Measurements from ENCODE around the gene TSPAN11. TPM values are rescaled to one million over a fixed set of nuclear protein-coding genes. Genes with fewer than 3 reads are reported as not detected.

Gene TSPAN11
- total RNA-seq, 1 donor from 2014 or later = 17.5 TPM

DNA sequence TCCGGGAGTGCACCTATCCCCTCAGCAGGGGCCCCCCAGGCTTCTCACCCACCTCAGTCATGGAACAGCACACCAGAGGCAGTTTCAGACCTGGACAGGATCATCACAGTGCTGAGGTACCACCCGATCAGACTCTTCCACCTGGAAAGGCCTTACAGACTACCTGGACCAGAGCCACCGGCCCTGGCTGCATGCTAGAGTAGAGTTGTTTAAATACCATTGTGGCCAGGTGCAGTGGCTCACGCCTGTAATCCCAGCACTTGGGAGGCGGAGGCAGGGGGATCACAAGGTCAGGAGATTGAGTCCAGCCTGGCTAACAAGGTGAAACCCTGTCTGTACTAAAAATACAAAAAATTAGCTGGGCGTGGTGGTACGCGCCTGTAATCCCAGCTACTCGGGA, 61.5 kb downstream of the TSPAN11 start:
- TF ChIP-seq, protein P1, sequence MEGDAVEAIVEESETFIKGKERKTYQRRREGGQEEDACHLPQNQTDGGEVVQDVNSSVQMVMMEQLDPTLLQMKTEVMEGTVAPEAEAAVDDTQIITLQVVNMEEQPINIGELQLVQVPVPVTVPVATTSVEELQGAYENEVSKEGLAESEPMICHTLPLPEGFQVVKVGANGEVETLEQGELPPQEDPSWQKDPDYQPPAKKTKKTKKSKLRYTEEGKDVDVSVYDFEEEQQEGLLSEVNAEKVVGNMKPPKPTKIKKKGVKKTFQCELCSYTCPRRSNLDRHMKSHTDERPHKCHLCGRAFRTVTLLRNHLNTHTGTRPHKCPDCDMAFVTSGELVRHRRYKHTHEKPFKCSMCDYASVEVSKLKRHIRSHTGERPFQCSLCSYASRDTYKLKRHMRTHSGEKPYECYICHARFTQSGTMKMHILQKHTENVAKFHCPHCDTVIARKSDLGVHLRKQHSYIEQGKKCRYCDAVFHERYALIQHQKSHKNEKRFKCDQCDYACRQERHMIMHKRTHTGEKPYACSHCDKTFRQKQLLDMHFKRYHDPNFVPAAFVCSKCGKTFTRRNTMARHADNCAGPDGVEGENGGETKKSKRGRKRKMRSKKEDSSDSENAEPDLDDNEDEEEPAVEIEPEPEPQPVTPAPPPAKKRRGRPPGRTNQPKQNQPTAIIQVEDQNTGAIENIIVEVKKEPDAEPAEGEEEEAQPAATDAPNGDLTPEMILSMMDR (IDR thresholded peaks at IDR 0.05; ENCODE audit: unreplicated experiment) = no peak
- no peak for DNase-seq (ENCODE audit: low spot score, unreplicated experiment)

DNA sequence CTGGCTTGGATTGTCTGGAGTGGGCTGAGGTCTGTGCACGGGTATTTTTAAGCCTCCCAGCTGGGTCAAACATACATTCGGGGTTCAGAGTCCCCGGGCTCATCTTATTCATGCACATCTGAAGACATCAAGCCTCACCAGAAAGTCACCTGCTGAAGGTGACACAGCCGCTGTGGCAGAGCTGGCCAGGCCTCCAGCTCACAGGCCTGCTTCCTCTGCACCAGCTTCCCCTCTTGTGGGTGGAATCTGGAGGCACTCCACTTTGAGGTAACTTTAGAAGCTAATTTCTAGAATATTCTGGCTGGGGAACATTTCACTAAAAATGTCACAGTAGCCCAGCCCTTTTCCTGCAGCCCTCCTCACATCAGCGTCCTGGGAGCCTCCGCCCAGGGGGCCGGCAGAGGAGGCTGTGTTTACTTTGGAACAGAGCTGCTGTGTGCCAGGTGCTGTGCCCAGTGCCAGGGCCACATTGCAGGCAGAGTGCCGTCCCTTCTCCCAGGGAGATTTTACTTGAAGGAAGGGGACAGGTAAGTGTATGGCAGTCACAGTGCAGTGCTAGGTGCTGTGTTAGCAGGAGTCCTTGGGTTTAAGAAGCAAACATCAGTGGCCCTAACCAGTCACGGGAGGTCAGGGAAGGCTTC, 62.2 kb downstream of the TSPAN11 start:
- Mint-ChIP-seq H3K27me3 (peaks cover 3% of the 10 kb centered on the region), H3K27ac (no peak overlapping the region)
- TF ChIP-seq, protein P1 (IDR thresholded peaks at IDR 0.05; ENCODE audit: unreplicated experiment) = no peak

More for the DNA sequence above, 61.5 kb downstream of the TSPAN11 start:
- Mint-ChIP-seq H3K27ac (no peak overlapping the region), H3K36me3 (ENCODE audit: insufficient read depth) (no peaks in the 10 kb centered on the region), H3K27me3 (peaks cover 3% of the 10 kb centered on the region), H3K4me3 (ENCODE audit: low read depth) (no peak overlapping the region), H3K4me1 (ENCODE audit: low read depth) (no peaks in the 10 kb centered on the region), H3K9me3 (ENCODE audit: low read depth) (no peaks in the 10 kb centered on the region)

DNA sequence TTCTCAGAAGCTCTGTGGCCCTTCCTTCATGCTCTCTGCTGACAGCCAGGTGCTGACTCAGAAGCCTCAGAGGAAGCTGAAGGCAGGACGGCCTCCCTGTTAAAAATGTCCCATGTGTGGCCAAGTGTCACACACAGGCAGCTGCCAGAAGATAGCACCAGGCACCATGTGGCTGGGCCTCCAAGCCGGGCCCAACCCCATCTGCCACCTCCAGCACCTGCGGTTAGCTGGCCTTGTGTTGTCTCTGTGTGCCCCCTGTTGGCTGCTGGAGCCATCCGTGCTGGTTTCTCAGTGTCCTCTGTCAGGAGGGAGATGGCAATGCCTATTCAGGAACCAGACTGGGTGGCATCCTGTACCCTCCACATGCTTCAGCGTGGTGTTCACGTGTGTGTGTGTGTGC, 63.2 kb downstream of the TSPAN11 start:
- no peaks in the 10 kb centered on the region for H3K4me1 Mint-ChIP-seq (ENCODE audit: low read depth)
- H3K27me3 Mint-ChIP-seq = peaks cover 3% of the 10 kb centered on the region
- no peaks in the 10 kb centered on the region for H3K36me3 Mint-ChIP-seq (ENCODE audit: insufficient read depth)
- H3K27ac Mint-ChIP-seq = no peak overlapping the region
- H3K4me3 Mint-ChIP-seq (ENCODE audit: low read depth) = no peak overlapping the region
- H3K9me3 Mint-ChIP-seq (ENCODE audit: low read depth) = no peaks in the 10 kb centered on the region
- DNase-seq (ENCODE audit: low spot score, unreplicated experiment) = no peak
- TF ChIP-seq, protein P1 (IDR thresholded peaks at IDR 0.05; ENCODE audit: unreplicated experiment) = peak; percentile 39

More for the DNA sequence above, 62.2 kb downstream of the TSPAN11 start:
- Mint-ChIP-seq H3K36me3 (ENCODE audit: insufficient read depth) (no peaks in the 10 kb centered on the region), H3K9me3 (ENCODE audit: low read depth) (no peaks in the 10 kb centered on the region), H3K4me1 (ENCODE audit: low read depth) (no peaks in the 10 kb centered on the region), H3K4me3 (ENCODE audit: low read depth) (no peak overlapping the region)
- DNase-seq (ENCODE audit: low spot score, unreplicated experiment) = no peak

DNA sequence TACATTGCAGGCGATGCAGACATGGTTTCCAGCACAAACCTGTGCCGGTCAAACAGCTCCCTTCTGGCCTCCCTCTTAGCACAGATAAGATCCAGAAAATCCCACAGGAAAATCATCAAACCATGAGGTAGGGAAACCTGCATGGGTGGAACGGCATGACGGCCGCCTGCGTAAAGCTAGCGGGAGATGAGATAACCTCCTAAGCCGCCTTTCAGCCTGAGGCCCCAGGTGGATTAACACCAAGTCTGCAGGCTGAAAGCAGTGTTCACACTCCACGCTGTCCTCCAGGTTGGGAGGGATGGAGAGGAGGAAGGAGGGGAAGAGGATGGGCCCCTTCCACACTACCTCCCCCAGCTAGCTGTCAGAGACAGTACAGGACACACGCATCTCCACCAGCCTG, 63.8 kb downstream of the TSPAN11 start:
- H3K36me3 Mint-ChIP-seq (ENCODE audit: insufficient read depth) = no peaks in the 10 kb centered on the region
- no peaks in the 10 kb centered on the region for H3K9me3 Mint-ChIP-seq (ENCODE audit: low read depth)
- H3K4me1 Mint-ChIP-seq (ENCODE audit: low read depth) = no peaks in the 10 kb centered on the region
- peaks cover 3% of the 10 kb centered on the region for H3K27me3 Mint-ChIP-seq
- H3K27ac Mint-ChIP-seq = no peak overlapping the region
- no peak overlapping the region for H3K4me3 Mint-ChIP-seq (ENCODE audit: low read depth)
- TF ChIP-seq, protein P1 (IDR thresholded peaks at IDR 0.05; ENCODE audit: unreplicated experiment) = no peak
- DNase-seq (ENCODE audit: low spot score, unreplicated experiment) = no peak

DNA sequence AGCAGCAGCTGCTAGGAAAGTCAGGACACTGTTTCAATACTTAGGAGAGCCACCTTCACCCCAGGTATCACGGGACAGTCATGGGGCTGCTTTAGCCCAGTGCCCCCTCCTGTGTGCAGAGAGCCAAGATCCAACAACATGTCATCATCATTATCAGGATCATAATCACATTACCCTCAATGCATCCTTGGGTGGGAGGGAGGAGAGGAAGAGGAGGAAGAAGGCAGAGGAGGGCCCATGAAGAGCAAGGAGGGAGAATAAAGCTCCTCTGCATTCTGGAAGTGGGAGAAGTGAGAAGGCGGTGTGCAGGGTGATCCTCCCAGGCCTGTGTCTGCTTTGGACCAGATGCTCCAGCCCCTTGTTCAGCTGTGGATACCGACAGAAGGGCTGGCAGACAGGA, 64.2 kb downstream of the TSPAN11 start:
- no peak overlapping the region for H3K27ac Mint-ChIP-seq
- H3K4me3 Mint-ChIP-seq (ENCODE audit: low read depth) = no peak overlapping the region
- no peaks in the 10 kb centered on the region for H3K36me3 Mint-ChIP-seq (ENCODE audit: insufficient read depth)
- DNase-seq (ENCODE audit: low spot score, unreplicated experiment) = no peak
- H3K27me3 Mint-ChIP-seq = peaks cover 3% of the 10 kb centered on the region
- no peaks in the 10 kb centered on the region for H3K9me3 Mint-ChIP-seq (ENCODE audit: low read depth)
- H3K4me1 Mint-ChIP-seq (ENCODE audit: low read depth) = no peaks in the 10 kb centered on the region
- TF ChIP-seq, protein P1 (IDR thresholded peaks at IDR 0.05; ENCODE audit: unreplicated experiment) = no peak

All from progenitor cell of endocrine pancreas (in vitro differentiated cells).